K562 (cell line): Measurements from ENCODE around the gene ADCY6. TPM values are rescaled to one million over a fixed set of nuclear protein-coding genes. Genes with fewer than 3 reads are reported as not detected.
A peak's percentile ranks its signal among the peaks of the same experiment; 100 is the strongest.

ENCODE experiments used
- ARID1B ChIP-seq: fragments of 450-650 bp; IDR thresholded peaks from 2 replicates; pipeline ENCODE4 v1.6.1; 2016; ENCODE audit warnings: antibody characterized with exemption, mild to moderate bottlenecking, inconsistent platforms
- CXXC5 ChIP-seq: fragments of 250-450 bp; sonication (Bioruptor Pico); IDR thresholded peaks from 2 replicates; pipeline ENCODE4 v1.8.0; 2022; ENCODE audit warnings: inconsistent platforms, mild to moderate bottlenecking, moderate library complexity
- PTBP1 ChIP-seq: fragments of 200-400 bp; formaldehyde crosslinking; IDR thresholded peaks from 2 replicates; pipeline ENCODE4 v1.6.1; 2017; ENCODE audit warnings: low read depth, low read length
- polyA plus RNA-seq, 8 experiments: library from polyadenylated mRNA; depleted of rRNA in 4 of 8; stranded (reverse) in 5 of 8; unstranded in 3 of 8; fragments of >200 nt; fragmentation: Nextera tagmentation in 2 of 8; fragmentation: Illumina TruSeq in 1 of 8; extraction: Ambion mirVana in 2 of 8; extraction: Trizol in 1 of 8; gene quantifications; 2 replicates each; pipeline versions ENCODE4 v1.2.1 to v1.2.3, GENCODE V29; 2011 to 2014; ENCODE audit warnings: inconsistent platforms in 1 of 8, missing spikeins in 1 of 8
- total RNA-seq, 7 experiments: library from RNA; depleted of rRNA in 6 of 7; stranded (reverse); fragments of >200 nt in 6 of 7; fragmentation: Illumina TruSeq in 2 of 7; extraction: Trizol in 2 of 7; gene quantifications; 2 replicates each; pipeline versions ENCODE4 v1.2.1 to v1.2.3, GENCODE V29; 2011 to 2021; ENCODE audit warnings: low replicate concordance in 1 of 7
- TF ChIP-seq, protein P1 (sequence below), 2 experiments: fragments of 450-650 bp in 1 of 2; sonication (generic) in 1 of 2; formaldehyde crosslinking in 1 of 2; IDR thresholded peaks; 2 replicates each; pipeline versions ENCODE4 v1.7.1 to v1.9.0; 2016 to 2022; ENCODE audit warnings: inconsistent platforms in 1 of 2, mild to moderate bottlenecking in 1 of 2, missing genetic modification reagents in 1 of 2

ADCY6 gene
- total and polyA plus RNA-seq, 9 of the 15 experiments (the other 6 are each of a cell fraction or from before 2014, with no cell fraction given): 0.01 to 1.0 (median 0.53) TPM

DNA sequence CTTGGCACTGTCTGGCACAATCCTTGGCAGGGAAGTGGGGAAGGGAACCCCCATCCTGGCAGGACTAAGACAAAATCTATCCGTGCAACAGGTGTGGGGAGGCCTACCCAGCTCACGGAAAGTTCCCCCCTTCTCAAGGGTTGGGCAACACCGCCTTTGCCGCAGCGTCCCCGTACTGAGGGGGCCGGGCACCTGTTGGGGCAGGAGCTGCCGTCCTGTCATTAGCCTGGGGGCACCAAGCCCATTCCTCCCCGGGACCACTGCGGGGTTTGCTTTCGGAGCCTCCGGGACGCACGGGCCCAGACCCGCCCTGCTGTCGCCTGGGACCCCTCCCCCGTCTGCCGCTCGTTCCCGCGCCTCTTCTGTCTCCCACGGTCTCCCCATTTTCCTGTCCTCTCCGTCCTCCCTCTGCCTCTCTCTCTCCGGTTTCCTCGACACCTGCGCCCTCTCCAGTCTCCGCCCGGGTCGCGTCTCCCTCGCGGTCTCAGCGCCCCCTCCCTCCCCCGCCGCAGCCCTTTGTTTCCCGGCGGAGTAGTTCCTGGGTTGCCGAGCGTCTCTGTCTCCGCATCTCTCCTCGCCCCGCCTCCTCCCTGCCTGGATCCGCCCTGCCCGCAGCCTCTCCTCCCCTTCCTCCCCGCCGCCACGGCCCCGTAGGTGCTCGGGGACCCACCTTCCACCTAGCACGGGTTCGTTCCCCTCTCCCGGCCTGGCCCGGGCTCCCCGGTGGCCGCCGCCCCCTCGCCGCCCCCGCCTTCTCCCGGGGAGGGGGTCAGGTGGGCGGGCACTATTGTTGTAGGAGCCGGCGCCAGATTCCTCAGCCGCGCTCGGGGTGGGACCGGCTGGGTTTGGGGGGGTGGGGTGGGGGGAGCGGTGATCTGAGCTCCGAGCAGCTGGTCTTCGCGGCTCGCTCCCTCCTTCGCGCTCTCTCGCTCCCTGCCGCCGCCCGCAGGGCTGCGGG, 29.3 kb upstream of the ADCY6 start, which contains the start of gene CACNB3 (continued):
- TF ChIP-seq, protein P1, sequence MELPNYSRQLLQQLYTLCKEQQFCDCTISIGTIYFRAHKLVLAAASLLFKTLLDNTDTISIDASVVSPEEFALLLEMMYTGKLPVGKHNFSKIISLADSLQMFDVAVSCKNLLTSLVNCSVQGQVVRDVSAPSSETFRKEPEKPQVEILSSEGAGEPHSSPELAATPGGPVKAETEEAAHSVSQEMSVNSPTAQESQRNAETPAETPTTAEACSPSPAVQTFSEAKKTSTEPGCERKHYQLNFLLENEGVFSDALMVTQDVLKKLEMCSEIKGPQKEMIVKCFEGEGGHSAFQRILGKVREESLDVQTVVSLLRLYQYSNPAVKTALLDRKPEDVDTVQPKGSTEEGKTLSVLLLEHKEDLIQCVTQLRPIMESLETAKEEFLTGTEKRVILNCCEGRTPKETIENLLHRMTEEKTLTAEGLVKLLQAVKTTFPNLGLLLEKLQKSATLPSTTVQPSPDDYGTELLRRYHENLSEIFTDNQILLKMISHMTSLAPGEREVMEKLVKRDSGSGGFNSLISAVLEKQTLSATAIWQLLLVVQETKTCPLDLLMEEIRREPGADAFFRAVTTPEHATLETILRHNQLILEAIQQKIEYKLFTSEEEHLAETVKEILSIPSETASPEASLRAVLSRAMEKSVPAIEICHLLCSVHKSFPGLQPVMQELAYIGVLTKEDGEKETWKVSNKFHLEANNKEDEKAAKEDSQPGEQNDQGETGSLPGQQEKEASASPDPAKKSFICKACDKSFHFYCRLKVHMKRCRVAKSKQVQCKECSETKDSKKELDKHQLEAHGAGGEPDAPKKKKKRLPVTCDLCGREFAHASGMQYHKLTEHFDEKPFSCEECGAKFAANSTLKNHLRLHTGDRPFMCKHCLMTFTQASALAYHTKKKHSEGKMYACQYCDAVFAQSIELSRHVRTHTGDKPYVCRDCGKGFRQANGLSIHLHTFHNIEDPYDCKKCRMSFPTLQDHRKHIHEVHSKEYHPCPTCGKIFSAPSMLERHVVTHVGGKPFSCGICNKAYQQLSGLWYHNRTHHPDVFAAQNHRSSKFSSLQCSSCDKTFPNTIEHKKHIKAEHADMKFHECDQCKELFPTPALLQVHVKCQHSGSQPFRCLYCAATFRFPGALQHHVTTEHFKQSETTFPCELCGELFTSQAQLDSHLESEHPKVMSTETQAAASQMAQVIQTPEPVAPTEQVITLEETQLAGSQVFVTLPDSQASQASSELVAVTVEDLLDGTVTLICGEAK (IDR thresholded peaks at IDR 0.05): 0 out of 2 replicates have a peak, but pooled peaks have one; percentile 13
- TF ChIP-seq, protein P1 (CRISPR knock-in tag; IDR thresholded peaks at IDR 0.05): no peak
- TF ChIP-seq PTBP1 (no peak), CXXC5 (CRISPR knock-in tag) (peak; percentile 51), ARID1B (0 out of 2 replicates have a peak, but pooled peaks have one; percentile 20)
- TF ChIP-seq, all 486 proteins: peak for 17
